HFF-Myc (cell line): ENCODE data around the gene IDUA.

Experiments used
- DNase-seq: peaks from one replicate; pipeline ENCODE4 v3.0.0-alpha.2; 2011; ENCODE audit warnings: low read depth; ENCODE audit errors: extremely low read depth
- H3K4me3 ChIP-seq: replicated peaks from 2 replicates; pipeline ENCODE4 v1.5.1; 2011; ENCODE audit warnings: low read depth, mild to moderate bottlenecking, control low read depth, low read length
- TF ChIP-seq, protein P1 (sequence below): IDR thresholded peaks from 2 replicates; pipeline ENCODE4 v1.5.1; 2012; ENCODE audit warnings: mild to moderate bottlenecking, low read depth, low read length, control low read depth; ENCODE audit errors: missing control alignments

IDUA gene

GRCh38 chr4:948101-948935 is 38.5 kb upstream of the IDUA start:
- TF ChIP-seq, protein P1, sequence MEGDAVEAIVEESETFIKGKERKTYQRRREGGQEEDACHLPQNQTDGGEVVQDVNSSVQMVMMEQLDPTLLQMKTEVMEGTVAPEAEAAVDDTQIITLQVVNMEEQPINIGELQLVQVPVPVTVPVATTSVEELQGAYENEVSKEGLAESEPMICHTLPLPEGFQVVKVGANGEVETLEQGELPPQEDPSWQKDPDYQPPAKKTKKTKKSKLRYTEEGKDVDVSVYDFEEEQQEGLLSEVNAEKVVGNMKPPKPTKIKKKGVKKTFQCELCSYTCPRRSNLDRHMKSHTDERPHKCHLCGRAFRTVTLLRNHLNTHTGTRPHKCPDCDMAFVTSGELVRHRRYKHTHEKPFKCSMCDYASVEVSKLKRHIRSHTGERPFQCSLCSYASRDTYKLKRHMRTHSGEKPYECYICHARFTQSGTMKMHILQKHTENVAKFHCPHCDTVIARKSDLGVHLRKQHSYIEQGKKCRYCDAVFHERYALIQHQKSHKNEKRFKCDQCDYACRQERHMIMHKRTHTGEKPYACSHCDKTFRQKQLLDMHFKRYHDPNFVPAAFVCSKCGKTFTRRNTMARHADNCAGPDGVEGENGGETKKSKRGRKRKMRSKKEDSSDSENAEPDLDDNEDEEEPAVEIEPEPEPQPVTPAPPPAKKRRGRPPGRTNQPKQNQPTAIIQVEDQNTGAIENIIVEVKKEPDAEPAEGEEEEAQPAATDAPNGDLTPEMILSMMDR, result no peak
- H3K4me3 ChIP-seq, result no peak overlapping the region
- DNase-seq, result no peak

- TF ChIP-seq, protein P1, result no peak
- no peak for DNase-seq
- H3K4me3 ChIP-seq, result no peak overlapping the region
These were observed 37.9 kb upstream of the IDUA start for GRCh38 chr4:948936-949300.

- TF ChIP-seq, protein P1, result no peak
- DNase-seq, result no peak
- no peak overlapping the region for H3K4me3 ChIP-seq
These were observed 37.2 kb upstream of the IDUA start for GRCh38 chr4:949656-950055.

- TF ChIP-seq, protein P1, result no peak
- H3K4me3 ChIP-seq, result no peak overlapping the region
- no peak for DNase-seq
These were observed 36.5 kb upstream of the IDUA start for GRCh38 chr4:950136-951020.

GRCh38 chr4:951186-951585 is 35.7 kb upstream of the IDUA start:
- TF ChIP-seq, protein P1, result no peak
- H3K4me3 ChIP-seq, result no peak overlapping the region
- no peak for DNase-seq

- no peak overlapping the region for H3K4me3 ChIP-seq
- TF ChIP-seq, protein P1, result no peak
- DNase-seq, result no peak
These were observed 35.0 kb upstream of the IDUA start for GRCh38 chr4:951594-952468.
